Stimulated activated CD4-positive, alpha-beta T cell treated with anti-CD3 and anti-CD28 coated beads, Interleukin-1b, Interleukin-23, amount 100 ng/mL, for 24 hours (primary cell): ENCODE measurements around the gene ANAPC5.

Experiments used
- DNase-seq, 4 experiments: peaks; one replicate each; pipeline ENCODE4 v3.0.0-alpha.2; 2020; ENCODE audit warnings: low read depth in 4 of 4, low spot score in 1 of 4

The ANAPC5 gene

DNA sequence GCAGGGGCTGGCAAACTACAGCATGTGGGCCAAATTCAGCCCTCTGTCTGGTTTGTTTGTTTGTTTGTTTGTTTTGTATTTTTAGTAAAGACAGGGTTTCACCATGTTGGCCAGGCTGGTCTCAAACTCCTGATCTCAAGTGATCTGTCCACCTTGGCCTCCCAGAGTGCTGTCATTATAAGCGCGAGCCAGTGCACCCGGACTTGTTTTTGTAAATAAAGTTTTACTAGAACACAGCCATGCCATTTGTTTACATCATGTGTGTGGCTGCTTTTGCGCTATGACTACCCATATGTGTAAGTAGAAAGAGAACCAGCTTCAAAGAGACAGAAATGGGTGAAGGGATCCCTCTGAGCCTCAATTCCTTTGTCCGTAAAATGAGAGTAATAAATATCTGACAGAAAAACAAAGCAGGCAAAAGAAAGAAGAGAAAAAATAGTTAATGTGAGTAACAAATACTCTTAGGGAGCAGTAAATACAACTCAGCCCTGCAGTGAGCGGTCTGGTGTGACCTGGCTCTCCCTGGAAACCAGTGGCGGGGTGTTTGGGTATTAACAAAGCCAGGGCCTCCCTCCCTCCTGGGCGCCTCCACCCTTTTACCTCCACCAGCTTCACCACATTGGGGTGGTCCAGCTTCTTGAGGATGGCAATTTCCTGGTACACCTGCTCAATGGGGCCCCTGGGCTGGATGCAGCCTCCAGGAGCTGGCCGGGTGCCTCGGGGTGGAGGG is 88.8 kb downstream of the ANAPC5 start:
- no peak for DNase-seq

- DNase-seq: no peak
Observed at GRCh38 chr12:121261398-121261797, 90.8 kb downstream of the ANAPC5 start.

DNA sequence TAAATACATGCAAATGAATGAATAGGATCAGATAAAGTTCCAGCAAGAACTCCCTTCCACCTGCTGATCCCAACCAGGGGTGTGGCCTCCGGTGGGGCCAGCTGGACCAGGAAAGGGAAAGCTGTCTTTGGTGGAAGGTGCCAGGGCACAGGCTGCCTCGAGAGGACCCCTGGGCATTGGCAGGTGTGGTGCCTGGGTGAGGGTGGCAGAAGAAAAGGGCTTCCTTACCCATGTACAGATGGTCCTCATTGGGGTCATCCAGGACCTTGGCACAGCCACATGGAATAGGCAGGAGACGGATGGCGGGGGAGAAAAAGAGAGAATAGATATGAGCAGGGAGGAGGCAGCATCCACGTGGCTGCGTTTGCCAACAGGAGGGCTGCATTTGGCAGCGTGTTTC is 92.1 kb downstream of the ANAPC5 start:
- DNase-seq: no peak

DNA sequence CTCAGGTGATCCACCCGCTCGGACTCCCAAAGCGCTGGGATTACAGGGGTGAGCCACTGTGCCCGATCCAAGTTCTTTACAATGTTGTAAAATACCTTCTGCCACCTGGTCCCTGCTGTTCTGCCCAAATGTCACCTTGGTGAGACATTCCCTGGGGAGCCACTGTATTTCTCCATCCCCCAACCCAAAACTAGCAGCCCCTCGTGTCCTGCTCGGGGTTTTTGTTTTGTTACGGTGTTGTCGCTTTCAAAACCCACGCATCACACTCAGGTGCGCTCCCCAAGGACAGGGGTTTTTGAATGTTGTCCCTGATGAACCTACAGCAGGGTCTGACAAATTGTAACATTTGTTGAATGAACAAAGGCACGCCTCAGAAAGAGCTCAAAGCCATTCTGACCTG is 93.1 kb downstream of the ANAPC5 start:
- DNase-seq: no peak
